AG10803 (cell line): ENCODE results near the gene TTC36.

ENCODE experiments used
- DNase-seq: peaks from one replicate; pipeline ENCODE4 v3.0.0; 2010; ENCODE audit warnings: low read depth
- H3K4me3 ChIP-seq: 2 replicates; pipeline ENCODE4 v1.5.1; 2011; ENCODE audit warnings: mild to moderate bottlenecking, low read length, control low read depth
- CTCF ChIP-seq: conservative IDR thresholded peaks from 2 replicates; pipeline ENCODE4 v1.5.1; 2011; ENCODE audit warnings: mild to moderate bottlenecking, low read length, control low read depth, inconsistent platforms

The TTC36 gene

GRCh38 chr11:118531597-118532084 is 4.4 kb downstream of the TTC36 start:
- no peak for TF ChIP-seq CTCF
- peak overlapping the region; percentile 64 for H3K4me3 ChIP-seq
- DNase-seq, result no peak

- DNase-seq, result no peak
- no peak for TF ChIP-seq CTCF
- H3K4me3 ChIP-seq, result no peak overlapping the region
These were observed 4.8 kb downstream of the TTC36 start for GRCh38 chr11:118532091-118532490.

GRCh38 chr11:118532852-118533768 is 5.8 kb downstream of the TTC36 start:
- no peak overlapping the region for H3K4me3 ChIP-seq
- no peak for DNase-seq
- no peak for TF ChIP-seq CTCF

GRCh38 chr11:118533769-118534729 is 6.8 kb downstream of the TTC36 start:
- H3K4me3 ChIP-seq, result no peak overlapping the region
- DNase-seq, result no peak
- no peak for TF ChIP-seq CTCF

GRCh38 chr11:118535261-118535660 is 8.0 kb downstream of the TTC36 start:
- TF ChIP-seq CTCF, result no peak
- H3K4me3 ChIP-seq, result no peak overlapping the region
- no peak for DNase-seq

- no peak overlapping the region for H3K4me3 ChIP-seq
- no peak for TF ChIP-seq CTCF
- DNase-seq, result no peak
These were observed 9.5 kb downstream of the TTC36 start for GRCh38 chr11:118536726-118537125.
